Fibroblast of mammary gland (primary cell): ENCODE measurements around the gene PGAP1.

Source experiments
- DNase-seq: peaks from one replicate; pipeline ENCODE4 v3.0.0-alpha.2; 2010; ENCODE audit warnings: low read depth
- H3K4me3 ChIP-seq: 2 replicates; pipeline ENCODE4 v1.5.1; 2011; ENCODE audit warnings: low read depth, mild to moderate bottlenecking, low read length, moderate library complexity; ENCODE audit not compliant: control insufficient read depth
- TF ChIP-seq, protein P1 (sequence below): conservative IDR thresholded peaks from 2 replicates; pipeline ENCODE4 v1.5.1; 2011; ENCODE audit warnings: low read depth, low read length, inconsistent platforms; ENCODE audit not compliant: control insufficient read depth, insufficient read depth

PGAP1 gene

GRCh38 chr2:196967116-196967515, 40.6 kb upstream of the PGAP1 start:
- TF ChIP-seq, protein P1, sequence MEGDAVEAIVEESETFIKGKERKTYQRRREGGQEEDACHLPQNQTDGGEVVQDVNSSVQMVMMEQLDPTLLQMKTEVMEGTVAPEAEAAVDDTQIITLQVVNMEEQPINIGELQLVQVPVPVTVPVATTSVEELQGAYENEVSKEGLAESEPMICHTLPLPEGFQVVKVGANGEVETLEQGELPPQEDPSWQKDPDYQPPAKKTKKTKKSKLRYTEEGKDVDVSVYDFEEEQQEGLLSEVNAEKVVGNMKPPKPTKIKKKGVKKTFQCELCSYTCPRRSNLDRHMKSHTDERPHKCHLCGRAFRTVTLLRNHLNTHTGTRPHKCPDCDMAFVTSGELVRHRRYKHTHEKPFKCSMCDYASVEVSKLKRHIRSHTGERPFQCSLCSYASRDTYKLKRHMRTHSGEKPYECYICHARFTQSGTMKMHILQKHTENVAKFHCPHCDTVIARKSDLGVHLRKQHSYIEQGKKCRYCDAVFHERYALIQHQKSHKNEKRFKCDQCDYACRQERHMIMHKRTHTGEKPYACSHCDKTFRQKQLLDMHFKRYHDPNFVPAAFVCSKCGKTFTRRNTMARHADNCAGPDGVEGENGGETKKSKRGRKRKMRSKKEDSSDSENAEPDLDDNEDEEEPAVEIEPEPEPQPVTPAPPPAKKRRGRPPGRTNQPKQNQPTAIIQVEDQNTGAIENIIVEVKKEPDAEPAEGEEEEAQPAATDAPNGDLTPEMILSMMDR = no peak
- H3K4me3 ChIP-seq = peak overlapping the region; percentile 30
- peak; percentile 67 for DNase-seq

- no peak for DNase-seq
- TF ChIP-seq, protein P1 = no peak
- H3K4me3 ChIP-seq = no peak overlapping the region
Observed at GRCh38 chr2:196966061-196966460, 39.6 kb upstream of the PGAP1 start.

DNA sequence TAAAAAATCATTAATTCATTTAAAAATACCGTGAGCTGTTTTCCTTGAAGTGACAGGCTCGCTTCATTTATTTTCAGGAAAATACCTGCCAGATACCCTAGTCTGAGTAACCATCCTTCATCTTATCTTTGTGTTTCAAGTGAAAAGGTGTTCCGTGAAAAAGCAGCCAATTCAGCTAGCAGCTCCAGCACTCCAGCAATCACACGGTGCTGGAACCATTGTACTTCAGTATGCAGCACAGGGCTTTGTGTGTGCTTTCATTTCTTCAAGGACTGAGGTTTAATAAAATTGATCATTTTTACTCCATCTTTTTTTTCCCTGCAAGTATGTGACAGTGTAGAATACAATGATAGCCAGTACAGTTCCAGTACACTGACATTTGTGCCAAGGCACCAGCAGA, 39.1 kb upstream of the PGAP1 start:
- TF ChIP-seq, protein P1 = no peak
- H3K4me3 ChIP-seq = no peak overlapping the region
- no peak for DNase-seq

- TF ChIP-seq, protein P1 = no peak
- DNase-seq = no peak
Observed at GRCh38 chr2:196963961-196964360, 37.5 kb upstream of the PGAP1 start.

DNA sequence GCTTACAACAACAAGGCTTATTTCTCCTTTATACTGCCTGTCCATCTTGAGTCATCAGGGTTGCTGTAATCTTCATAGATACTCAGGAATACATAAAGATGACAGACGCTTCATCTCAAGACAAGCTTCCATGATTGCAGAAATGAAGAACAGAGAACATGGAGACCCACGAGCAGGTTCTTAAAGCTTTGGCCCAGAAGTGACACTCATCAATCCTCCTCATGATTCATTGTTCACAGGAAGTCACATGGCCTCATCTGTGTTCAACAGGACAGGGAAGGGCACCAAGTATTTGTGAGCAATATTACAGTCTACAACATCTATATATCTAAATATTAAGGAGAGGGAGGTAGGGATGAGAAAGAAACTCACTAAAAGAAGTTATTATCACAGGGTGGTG, 36.5 kb upstream of the PGAP1 start:
- no peak overlapping the region for H3K4me3 ChIP-seq
- no peak for DNase-seq
- TF ChIP-seq, protein P1 = no peak

More at GRCh38 chr2:196963961-196964360, 37.5 kb upstream of the PGAP1 start:
- H3K4me3 ChIP-seq = no peak overlapping the region

DNA sequence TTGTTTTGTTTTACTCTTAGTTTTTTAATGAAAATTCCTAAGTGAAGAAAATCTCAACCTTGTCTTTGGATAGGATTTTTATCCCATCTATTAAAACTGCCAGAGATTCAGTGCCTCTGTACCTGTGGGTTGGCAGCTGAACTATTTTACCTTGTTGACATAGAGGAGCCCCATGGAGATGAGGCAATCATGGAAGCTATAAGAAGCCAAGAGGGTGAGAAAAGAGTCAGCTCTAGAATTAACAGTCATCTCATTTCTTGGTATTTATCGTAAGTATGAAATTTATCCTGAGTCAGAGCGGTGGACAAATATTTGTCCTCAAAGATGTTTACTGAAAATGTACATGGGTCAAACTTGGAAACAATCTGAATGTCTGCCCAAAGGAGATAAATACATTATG, 35.8 kb upstream of the PGAP1 start:
- no peak for DNase-seq
- TF ChIP-seq, protein P1 = no peak
- no peak overlapping the region for H3K4me3 ChIP-seq

GRCh38 chr2:196961889-196962288, 35.4 kb upstream of the PGAP1 start:
- no peak for DNase-seq
- H3K4me3 ChIP-seq = no peak overlapping the region
- TF ChIP-seq, protein P1 = no peak
